Gastroesophageal sphincter (tissue), 4 donors: ENCODE results near the gene IGSF8. TPM values are rescaled to one million over a fixed set of nuclear protein-coding genes. Genes with fewer than 3 reads are reported as not detected.

Experiments
- ATAC-seq: fragments of 150-250 bp; one replicate; pipeline ENCODE4 v1.9.1; 2016; ENCODE audit warnings: mild to moderate bottlenecking, moderate library complexity
- H3K27ac ChIP-seq, 4 donors: fragments of 200-600 bp; sonication (generic) in 3 of 4; 1 replicate in 3 of 4; 2 replicates in 1 of 4; pipeline ENCODE4 v1.5.1; 2016 to 2019
- H3K27me3 ChIP-seq: fragments of 200-600 bp; sonication (generic); one replicate; pipeline ENCODE4 v1.5.1; 2019
- H3K36me3 ChIP-seq, 2 donors: fragments of 200-600 bp; sonication (generic); one replicate each; pipeline ENCODE4 v1.5.1; 2019; ENCODE audit warnings: control low read depth in 1 of 2
- H3K4me1 ChIP-seq, 3 donors: fragments of 200-600 bp; sonication (generic); 1 replicate in 2 of 3; 2 replicates in 1 of 3; pipeline ENCODE4 v1.5.1; 2016 to 2019; ENCODE audit warnings: control low read depth in 2 of 3
- H3K4me3 ChIP-seq, 2 donors: fragments of 200-600 bp; sonication (generic); one replicate each; pipeline ENCODE4 v1.5.1; 2019; ENCODE audit warnings: mild to moderate bottlenecking in 1 of 2, moderate library complexity in 1 of 2
- H3K9me3 ChIP-seq, 3 donors: fragments of 200-600 bp; sonication (generic); one replicate each; pipeline ENCODE4 v1.5.1; 2017 to 2019; ENCODE audit warnings: control low read depth in 2 of 3
- EP300 ChIP-seq: sonication (generic); formaldehyde crosslinking; IDR thresholded peaks from one replicate; pipeline ENCODE4 v1.6.1; 2017; ENCODE audit warnings: antibody characterized with exemption, mild to moderate bottlenecking
- POLR2A ChIP-seq, 2 donors: fragments of 450-650 bp; IDR thresholded peaks; one replicate each; pipeline ENCODE4 v1.6.1; 2017; ENCODE audit warnings: antibody characterized with exemption in 2 of 2, mild to moderate bottlenecking in 2 of 2, moderate library complexity in 1 of 2
- POLR2AphosphoS5 ChIP-seq: sonication (generic); formaldehyde crosslinking; IDR thresholded peaks from one replicate; pipeline ENCODE4 v1.6.1; 2017; ENCODE audit warnings: antibody characterized with exemption
- WGBS, 2 donors: methylation state at CpG; one replicate each; pipeline ENCODE4 v1.1.5; 2018; ENCODE audit warnings: low coverage in 1 of 2; 5-methylcytosine and 5-hydroxymethylcytosine counted together
- total RNA-seq, 4 donors: library from RNA; depleted of rRNA; stranded (reverse); fragments of >200 nt; gene quantifications; one replicate each; pipeline ENCODE4 v1.1.0, GENCODE V29; 2016
- TF ChIP-seq, protein P1 (sequence below), 4 experiments: fragments of 200-600 bp in 2 of 4; fragments of 450-650 bp in 2 of 4; sonication (generic) in 1 of 4; IDR thresholded peaks; one replicate each; pipeline ENCODE4 v1.5.1; 2017 to 2019; ENCODE audit warnings: antibody characterized with exemption in 4 of 4, mild to moderate bottlenecking in 2 of 4, moderate library complexity in 2 of 4

IGSF8 gene
- total RNA-seq, 4 donors from 2014 or later, result 17.1 to 23.0 (median 19.4) TPM

DNA sequence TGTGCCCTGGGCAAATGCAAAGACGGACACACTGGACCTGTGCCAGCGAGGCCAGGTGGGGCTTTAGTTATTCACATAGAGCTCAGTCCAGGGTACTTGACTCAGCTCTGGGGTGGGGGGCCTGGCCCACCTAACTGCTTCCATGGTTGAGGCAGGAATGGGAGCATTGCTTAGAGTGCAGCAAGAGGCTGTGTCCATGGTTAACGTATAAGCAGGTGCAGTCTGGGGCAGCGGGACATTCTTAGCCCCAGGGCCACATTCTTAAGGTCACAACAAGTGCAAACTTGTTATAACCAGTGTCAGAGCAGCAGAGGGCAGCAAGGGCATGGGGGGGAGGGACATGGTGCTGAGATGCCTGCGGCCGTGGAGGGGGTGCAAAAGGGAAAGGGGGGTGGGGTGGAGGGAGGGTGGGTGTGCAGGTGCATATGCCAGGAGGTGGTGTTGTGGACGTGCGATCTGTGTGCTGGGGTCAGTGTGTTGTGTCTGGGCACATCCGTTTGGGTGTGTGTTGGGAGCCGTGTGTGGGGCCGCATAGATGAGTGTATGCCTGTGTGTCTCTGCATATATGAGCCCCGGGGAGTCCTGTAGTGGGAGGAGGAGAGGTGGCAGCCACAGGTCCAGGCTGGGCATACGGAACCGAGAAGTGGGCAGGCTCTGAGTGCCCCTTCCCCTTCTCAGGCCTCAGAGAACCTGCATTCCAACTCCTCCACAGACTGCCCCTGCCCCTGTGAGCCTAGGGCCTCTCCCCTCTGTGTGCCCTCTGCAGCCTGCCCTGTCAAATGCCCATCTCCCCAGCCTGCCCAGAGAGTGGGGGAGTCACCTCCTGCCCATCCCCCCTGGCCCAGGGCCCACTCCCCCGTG is 36.8 kb downstream of the IGSF8 start:
- Histone ChIP-seq H3K4me1 (no peaks in the 10 kb centered on the region), H3K27ac (no peak overlapping the region), H3K9me3 (no peaks in the 10 kb centered on the region), H3K27me3 (peaks cover 45% of the 10 kb centered on the region), H3K36me3 (no peaks in the 10 kb centered on the region), H3K4me3 (no peak overlapping the region)
- TF ChIP-seq EP300 (no peak), POLR2AphosphoS5 (no peak), POLR2A (IDR thresholded peaks at IDR 0.05) (no peak)
- TF ChIP-seq, protein P1, sequence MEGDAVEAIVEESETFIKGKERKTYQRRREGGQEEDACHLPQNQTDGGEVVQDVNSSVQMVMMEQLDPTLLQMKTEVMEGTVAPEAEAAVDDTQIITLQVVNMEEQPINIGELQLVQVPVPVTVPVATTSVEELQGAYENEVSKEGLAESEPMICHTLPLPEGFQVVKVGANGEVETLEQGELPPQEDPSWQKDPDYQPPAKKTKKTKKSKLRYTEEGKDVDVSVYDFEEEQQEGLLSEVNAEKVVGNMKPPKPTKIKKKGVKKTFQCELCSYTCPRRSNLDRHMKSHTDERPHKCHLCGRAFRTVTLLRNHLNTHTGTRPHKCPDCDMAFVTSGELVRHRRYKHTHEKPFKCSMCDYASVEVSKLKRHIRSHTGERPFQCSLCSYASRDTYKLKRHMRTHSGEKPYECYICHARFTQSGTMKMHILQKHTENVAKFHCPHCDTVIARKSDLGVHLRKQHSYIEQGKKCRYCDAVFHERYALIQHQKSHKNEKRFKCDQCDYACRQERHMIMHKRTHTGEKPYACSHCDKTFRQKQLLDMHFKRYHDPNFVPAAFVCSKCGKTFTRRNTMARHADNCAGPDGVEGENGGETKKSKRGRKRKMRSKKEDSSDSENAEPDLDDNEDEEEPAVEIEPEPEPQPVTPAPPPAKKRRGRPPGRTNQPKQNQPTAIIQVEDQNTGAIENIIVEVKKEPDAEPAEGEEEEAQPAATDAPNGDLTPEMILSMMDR (IDR thresholded peaks at IDR 0.05), result no peak
- ATAC-seq, result no peak
- WGBS, 2 donors, result 40 to 66% methylated on average over 4 of the region's 15 CpGs

DNA sequence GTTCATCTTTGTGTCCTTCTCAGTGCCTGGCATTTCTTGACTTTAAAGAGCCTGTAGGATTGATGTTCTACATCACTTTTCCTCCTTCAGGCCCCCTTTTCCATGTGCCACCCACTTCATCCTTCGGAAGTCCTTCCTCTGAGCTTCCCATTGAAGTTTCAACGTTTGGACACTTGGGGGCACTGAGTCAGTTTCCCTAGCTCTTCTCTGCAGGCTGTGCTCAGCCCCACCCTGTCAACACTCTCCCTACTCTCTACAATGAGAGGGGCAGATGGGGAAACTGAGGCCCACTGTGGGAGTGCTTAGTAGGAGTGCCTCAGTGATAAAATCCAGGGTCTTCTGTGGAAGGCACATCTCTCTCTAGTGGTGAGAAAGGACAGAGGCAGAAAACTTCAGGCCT is 40.3 kb downstream of the IGSF8 start:
- no peaks in the 10 kb centered on the region for H3K36me3 ChIP-seq
- no peak overlapping the region for H3K4me3 ChIP-seq
- H3K9me3 ChIP-seq, result no peaks in the 10 kb centered on the region
- H3K4me1 ChIP-seq, result no peaks in the 10 kb centered on the region
- 23% methylated on average over 2 of the region's 2 CpGs; no CpG with 5 or more reads in 1 of the 2 donors for WGBS, 2 donors
- TF ChIP-seq EP300, result no peak
- TF ChIP-seq POLR2A (IDR thresholded peaks at IDR 0.05), result no peak
- TF ChIP-seq, protein P1 (IDR thresholded peaks at IDR 0.05), result peak in 1 of 4 experiments; percentile 25
- H3K27ac ChIP-seq, result no peak overlapping the region
- ATAC-seq, result no peak
- H3K27me3 ChIP-seq, result peaks cover 76% of the 10 kb centered on the region

DNA sequence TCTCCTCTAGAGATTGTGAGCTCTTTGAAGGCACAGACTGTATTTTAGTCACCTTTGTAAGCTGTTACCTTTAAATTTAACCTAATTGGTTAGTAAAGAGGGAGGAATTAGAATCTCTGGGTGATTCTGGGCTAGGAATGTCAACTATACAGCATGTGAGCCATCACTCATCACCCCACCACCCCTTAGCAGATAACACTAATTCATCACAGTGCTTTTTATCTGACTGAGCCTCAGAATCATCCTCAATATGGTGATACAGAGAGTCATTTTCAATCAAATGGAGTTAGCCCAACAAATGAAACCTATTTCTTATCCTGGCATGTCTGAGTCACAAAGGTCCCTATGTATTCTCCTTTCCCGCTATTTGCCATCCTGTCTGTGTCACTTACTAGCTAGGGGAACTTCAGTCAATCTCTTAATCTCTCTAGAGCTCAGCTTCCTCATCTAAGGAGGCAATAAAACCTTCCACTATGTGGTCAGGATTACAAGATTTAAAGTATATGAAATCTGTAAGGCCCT is 41.7 kb downstream of the IGSF8 start:
- Histone ChIP-seq H3K4me1 (no peaks in the 10 kb centered on the region), H3K27me3 (peaks cover 65% of the 10 kb centered on the region), H3K36me3 (no peaks in the 10 kb centered on the region), H3K9me3 (no peaks in the 10 kb centered on the region), H3K4me3 (no peak overlapping the region), H3K27ac (no peak overlapping the region)
- WGBS, 2 donors, result 26 to 92% methylated on average over 1 of the region's 1 CpG
- ATAC-seq, result no peak
- TF ChIP-seq, protein P1 (IDR thresholded peaks at IDR 0.05), result no peak
- no peak for TF ChIP-seq POLR2A (IDR thresholded peaks at IDR 0.05)
- no peak for TF ChIP-seq POLR2AphosphoS5
- TF ChIP-seq EP300, result no peak

- Histone ChIP-seq H3K36me3 (no peaks in the 10 kb centered on the region), H3K4me1 (no peaks in the 10 kb centered on the region), H3K27me3 (peaks cover 52% of the 10 kb centered on the region), H3K9me3 (no peaks in the 10 kb centered on the region), H3K4me3 (no peak overlapping the region), H3K27ac (no peak overlapping the region)
- WGBS, 2 donors, result 48 to 63% methylated on average over 4 of the region's 7 CpGs
- no peak for ATAC-seq
- TF ChIP-seq, protein P1 (IDR thresholded peaks at IDR 0.05), result no peak
- TF ChIP-seq EP300 (no peak), POLR2A (IDR thresholded peaks at IDR 0.05) (no peak), POLR2AphosphoS5 (no peak)
Observed at GRCh38 chr1:160053548-160054365, 44.7 kb downstream of the IGSF8 start.
